GM19025 (cell line): ENCODE measurements around the gene TEX29.

Source experiments
- ATAC-seq: cut with Tn5 transposase; IDR thresholded peaks from one replicate; pipeline ENCODE4 v1.9.1; 2021; ENCODE audit warnings: mild to moderate bottlenecking, low read depth, moderate library complexity; ENCODE audit not compliant: unreplicated experiment

TEX29 gene

DNA sequence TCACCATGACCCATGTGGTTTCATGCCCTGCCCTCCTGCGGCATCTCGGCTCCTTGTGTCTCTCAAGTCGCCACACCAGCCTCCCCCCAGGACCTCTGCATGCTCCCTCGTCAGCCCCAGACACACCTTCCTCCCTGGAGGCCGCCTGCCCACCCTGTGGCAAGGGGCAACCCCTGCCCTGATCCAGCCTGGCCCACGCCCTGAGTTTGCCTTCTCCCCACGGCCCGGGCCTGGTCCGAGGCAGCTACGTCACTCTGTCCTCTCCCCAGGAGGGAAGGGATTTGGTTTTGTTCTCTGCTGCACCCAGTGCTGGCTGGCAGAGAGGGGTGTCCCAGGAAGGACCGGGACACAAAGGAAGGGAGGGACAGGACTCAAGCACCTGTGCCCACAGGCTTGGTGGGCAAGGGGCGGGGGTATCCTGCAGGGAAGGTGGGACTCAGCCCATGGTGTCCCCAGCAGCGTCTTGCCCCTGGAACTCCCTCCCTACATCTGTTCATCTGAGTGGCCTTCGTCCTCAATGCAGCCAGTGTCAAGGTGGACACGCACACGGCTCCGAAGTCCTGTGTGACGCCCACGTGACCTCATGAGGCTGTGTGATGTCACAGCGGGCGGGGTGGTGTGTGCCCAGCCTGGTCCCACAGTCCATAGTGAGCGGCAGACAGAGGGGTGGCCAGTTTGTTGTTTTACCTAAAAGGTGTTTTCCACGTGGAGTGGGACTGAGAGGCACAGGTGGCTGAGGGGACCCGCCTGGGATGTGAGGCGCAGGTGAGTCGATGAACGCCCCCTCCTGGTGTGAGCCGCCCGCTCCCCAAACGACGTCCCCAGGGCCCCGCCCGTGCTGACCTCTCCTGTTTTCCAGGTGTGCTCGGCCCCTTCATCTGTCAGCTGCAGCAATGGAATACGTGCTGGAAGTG lies at the start of gene TEX29:
Gene TEX29 (plus strand): TSS at position 645 of the 914 bp plus-strand sequence. CDS start 249 bp downstream, at position 894.
- no peak for ATAC-seq

DNA sequence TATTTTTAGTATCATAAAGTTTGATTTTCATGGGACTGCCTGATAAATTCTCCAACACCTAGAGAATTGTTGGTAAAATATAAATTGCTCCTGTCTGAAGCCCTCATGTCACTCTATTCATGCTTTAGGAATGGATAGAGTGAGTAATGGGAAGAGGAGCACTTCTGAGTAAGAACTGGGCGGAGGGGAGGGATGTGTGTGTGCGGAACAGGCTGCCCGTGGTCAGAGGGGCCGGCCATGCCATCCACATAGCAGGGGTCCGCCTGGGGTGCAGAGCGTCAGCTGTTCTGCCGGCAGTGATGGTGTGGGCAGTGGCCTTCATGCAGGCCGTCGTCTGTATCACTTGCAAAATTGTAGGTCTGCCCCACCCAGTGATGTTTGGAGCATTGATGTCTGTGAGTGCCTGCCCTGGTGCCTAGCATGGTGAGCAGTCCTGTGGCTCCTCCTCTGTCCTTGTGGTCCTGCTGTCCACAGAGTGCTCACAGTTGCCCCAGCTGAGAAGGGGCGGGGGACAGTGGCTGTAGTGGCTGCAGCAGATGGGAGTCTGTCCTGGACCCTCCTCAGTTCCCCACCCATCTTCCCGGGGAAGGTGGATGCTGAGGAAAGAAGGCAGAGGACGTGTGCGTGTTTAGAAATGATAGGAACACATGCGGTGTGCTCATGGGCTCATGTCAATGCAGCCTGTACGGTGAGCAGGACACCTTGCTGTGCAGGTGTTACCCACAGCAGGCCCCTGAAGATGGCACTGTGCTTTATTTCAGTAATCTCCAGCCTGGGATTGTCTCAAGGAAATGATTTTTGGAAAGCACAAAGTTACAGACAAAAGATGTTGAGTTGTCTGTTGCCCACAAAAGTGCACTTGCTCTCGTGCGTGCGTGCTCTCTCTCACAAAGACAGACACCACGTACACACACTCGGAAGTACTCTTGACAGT lies 49.4 kb upstream of the TEX29 start:
- no peak for ATAC-seq

DNA sequence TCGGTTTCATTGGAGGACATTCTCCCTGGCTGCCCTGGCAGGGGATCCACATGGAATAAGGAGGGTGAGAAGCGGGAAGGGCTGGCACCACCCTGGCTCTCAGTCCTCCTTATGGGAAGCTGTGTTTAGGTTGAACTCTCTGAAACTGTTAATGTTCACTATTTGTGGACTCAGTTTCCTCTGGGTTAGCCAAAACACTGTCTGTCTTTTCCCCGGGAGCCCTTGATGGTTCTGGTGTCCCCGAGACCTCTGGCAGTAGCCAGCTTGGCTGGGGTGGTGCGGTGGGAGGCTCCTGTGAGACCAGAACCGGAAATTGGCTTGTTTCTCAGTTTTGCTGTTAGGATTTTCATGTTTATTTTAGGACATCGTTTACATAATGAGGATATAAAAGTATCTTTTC lies 48.3 kb upstream of the TEX29 start:
- ATAC-seq: no peak

DNA sequence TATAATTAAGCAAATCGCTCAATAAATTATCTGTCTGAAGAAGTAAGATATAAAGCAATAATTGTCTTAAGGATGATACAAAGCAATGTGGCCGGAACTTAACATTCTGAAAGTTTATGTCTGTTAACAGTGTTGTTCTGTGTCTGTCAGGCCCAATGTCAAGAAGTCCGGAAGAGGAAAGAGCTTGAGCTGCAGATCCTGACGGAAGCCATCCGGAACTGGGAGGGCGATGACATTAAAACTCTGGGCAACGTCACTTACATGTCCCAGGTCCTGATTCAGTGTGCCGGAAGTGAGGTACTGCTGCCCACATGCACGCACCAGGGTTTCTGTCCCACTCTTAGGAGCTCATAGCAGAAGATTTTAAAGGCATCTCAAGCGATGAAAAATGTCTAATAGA lies 45.1 kb upstream of the TEX29 start:
- no peak for ATAC-seq

DNA sequence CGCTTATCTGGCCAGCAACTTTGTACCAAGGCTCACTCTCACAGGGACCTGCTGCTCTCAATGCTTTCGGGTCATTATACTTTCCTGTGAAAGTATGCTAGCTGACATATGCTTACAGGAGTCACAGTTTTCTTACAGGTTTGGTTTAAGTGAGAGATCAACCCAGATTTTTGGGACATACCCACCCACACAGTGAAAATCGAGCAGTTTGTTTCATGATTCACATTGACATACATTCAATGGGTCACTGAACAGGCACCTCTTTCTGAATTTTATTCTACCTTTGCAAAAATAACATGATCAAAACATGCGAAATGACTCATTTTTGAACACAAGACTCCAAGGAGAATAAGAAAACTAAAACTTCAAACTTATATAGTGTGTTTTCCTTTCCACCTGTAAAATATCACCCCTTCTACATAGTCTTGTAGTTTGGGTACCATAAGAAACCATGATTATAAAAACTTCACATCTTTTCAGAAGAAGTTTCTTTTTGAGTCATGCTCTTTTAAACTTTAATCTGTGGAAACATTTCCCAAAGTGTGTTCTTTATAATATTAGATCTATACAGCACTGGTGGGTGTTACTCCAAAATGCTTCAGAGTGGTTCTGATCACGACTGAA lies 44.3 kb upstream of the TEX29 start:
- ATAC-seq: no peak

DNA sequence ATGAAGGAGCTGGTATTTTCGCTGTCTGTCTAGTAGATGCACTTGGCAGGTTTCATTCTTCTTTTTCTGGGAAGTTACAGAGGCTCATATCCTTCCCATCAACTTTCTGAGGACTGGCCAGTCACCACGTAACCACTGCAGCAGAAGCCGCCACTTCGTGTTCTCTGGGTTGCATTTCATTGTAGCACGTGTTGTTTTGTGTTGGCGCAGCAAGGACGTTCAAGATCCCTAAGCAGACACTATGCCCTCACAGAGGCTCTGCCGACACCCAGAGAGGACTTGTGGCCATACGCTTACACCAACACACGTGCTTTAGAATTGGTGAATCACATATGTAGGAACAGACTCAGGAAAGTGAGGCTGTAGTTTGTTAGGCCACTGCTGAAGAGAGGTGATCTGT lies 42.2 kb upstream of the TEX29 start:
- no peak for ATAC-seq

DNA sequence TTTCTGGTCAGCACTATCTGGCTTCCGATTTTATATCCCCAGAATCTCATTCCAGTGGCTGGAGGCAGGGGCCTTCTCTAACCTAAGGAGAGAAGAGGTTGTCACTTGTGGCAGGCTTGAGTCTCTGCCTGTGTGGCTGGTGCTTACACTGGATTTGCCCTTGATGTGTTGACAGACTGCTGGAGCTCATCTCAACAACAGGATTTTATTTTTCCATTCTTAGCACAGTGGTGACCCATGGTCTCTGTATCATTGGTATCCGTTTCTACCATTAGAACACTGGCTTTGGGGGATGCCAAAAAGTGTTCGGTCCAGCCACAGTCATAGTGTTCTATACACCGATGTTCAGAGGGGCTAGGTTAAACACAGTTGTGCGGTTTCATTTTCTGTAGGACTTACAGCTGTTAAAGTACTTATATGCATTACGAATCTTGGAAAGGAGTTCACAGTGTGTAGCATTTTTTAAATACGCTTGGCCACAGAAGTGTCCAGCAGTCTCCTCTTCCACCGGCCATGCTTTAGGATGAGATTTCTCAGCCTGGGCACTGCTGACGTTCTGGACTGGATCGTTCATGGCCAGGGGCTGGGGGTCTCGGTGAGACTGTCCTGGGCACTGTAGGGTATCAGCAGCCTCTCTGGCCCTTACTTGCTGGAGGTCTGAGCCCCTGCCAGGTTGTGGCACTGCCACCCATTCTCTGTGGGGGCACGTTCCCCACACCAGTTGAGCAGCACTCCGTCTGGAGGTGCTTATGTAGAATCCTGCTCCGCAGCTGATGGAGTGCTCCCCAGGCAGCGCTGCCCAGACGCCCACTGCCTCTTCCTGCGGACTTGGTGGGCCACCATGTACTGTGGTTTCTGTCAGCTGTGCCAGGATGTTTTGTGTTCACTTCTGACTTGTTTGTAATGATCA lies 41.4 kb upstream of the TEX29 start:
- no peak for ATAC-seq

DNA sequence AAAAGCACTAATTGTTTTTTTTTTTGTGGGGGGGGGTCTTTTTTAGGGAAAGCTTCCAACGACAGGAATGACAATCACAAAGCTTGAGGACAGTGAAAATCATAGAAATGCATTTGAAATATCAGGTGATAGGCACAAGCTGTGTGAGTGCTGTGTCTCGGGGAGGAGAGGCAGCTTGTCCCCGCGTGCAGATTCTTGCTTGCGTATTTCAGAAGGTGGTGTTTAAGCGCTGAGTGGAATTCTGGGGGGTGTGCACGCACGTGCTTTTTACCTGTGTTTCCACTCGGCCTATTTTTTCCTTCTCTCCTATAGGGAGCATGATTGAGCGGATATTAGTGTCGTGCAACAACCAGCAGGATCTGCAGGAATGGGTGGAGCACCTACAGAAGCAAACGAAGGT lies 40.2 kb upstream of the TEX29 start:
- no peak for ATAC-seq

DNA sequence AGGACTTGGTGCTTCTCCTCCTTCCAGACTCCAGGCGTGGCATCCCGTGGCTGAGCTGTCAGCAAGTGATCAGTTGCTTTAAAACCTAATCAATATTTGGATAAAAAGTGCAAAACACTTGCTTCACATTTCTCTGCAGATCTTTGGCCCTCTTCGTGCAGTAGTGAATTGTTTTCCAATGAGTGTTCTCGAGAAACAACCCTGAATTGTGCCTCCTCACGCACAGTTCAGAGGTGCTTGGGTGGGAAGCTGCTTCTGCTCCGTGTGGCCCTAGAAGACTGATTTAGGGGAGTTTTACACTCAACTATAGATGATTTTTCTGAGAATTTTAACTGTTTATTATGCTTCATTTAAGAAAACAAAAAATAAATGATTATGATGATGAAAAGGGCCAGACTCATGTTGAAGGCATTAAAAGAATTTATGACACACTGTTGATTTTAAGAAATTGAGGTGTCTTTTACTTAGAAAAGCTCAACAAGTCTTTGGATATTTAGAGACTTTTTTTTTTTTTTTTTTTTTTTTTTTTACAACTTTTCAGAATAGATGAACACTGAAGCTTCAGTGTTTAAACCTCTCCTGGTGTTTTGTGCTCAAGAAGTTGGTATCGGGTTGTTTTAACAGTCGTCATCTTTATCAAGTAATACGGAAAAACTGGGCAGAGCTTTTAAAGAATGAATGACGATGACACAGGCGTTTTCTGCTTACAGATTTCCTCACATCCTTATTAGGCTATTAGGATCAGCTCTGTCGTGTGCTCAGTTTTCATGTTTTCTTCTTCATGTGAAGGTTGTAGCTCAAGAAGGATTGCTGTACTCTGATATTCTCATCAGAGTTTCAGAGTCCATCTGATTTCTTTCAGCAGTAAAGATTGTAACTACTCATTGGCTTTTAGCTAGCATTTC lies 39.5 kb upstream of the TEX29 start:
- ATAC-seq: no peak

DNA sequence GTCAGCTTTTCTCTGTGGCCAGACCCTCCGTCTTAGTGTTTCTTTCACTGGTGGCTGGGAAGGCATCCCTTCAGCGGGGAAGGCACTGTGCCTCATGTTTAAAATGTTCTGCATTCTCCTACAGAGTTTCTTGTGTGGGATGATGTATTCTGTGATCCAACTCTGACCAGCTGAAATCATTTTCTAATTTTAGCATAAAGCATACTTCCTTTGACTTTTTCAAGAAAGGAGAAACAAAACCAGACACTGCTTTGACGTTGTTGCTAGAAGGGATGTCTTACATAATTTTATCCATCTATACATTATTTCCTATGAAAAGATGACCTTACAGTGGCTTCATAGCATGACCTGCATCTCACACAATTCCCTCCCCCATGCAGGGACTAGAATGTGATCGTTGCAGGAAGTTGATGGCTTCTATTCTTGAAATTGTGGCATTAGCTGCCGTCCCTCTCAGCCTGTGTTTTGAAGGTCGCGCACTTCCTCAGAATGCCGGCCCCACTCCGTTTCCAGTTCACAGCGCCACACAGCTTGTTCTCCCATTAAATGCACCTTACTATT lies 38.6 kb upstream of the TEX29 start:
- no peak for ATAC-seq

DNA sequence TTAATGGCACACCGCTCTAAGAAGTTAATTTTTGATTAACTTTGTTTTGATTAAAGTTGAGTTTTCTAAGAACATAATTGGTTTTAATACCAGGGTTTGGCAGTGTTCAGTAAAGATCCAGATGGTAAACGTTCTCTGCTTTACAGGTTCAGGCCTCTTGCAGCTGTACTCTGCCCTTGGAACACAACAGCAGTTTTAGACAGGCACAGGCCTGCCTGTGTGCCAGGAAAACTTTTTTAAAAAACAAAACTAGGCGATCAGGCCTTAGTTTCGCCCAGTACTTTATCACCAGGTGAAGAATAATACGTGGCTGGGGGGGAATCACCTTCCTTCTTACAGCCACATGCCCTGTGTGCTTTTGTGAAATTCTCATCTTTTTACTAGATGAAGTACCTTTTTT lies 38.0 kb upstream of the TEX29 start:
- no peak for ATAC-seq

DNA sequence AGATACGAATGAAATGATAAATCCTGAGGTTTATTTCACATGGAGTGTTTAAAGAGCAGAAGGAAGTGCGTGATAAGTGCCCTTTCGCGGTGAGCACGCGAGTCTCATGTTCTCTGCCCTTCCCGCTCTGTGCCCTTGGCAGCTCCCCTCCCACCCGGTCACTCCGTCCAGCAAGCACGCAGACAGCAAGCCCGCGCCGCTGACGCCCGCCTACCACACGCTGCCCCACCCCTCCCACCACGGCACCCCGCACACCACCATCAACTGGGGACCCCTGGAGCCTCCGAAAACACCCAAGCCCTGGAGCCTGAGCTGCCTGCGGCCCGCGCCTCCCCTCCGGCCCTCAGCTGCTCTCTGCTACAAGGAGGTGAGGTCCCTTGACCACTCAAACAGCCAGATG lies 37.4 kb upstream of the TEX29 start:
- no peak for ATAC-seq

DNA sequence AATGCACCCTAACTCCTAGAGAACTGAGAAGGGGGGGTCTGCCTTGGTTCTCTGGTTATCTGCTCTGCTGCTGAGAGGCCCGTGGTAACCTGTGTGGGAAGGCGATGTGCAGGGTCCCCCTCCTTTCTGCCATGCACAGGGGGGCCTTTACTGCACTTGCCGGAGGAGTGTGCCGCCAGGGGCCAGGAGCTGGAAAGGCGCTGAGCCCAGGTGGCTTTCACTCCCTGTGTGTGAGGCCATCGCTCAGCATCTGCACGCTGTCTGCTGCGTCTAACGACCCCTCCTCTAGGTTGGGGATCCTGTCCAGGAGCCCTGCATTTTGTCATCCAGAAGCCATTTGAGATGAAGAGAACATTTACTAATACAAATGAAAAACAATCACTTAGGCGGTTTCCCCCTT lies 37.0 kb upstream of the TEX29 start:
- ATAC-seq: no peak

DNA sequence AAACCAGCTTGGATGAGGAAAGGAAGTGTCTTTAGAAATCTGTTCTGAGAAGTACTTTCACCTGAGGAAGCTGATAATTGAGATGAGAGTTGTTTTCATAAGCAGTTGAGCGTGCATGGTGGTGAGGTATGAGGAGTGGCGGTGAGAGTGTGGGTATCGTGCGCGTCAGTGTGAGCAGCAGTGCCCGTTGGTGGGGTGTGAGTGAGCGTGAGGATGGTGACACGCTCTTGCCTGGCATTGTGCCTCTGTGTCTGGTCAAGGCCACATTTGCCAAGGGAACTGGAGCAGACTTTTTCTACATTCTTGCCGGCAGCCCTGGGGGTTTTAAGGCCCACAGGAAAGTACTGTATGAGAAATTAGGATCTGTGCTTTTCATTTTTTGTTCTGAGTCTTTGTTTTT lies 36.5 kb upstream of the TEX29 start:
- no peak for ATAC-seq

DNA sequence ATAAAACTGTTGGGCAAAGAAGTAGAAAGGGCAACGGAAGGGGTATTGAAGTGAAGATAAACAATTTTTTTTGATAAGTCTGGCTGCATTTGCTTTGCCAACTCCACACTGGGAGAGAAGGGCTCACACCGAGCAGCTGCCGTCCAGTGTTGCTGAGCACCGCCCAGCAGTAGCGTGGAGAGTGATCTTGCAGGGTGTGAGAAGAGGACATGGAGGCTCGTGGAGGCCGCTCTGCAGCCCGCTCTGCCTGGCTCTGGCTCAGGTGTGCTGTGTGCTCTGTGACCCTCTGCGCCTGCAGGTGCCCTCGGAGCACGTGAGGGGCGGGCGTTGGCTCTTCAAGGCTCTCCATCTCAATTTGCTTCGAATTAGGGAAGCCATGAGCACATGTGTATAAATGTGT lies 35.9 kb upstream of the TEX29 start:
- no peak for ATAC-seq

DNA sequence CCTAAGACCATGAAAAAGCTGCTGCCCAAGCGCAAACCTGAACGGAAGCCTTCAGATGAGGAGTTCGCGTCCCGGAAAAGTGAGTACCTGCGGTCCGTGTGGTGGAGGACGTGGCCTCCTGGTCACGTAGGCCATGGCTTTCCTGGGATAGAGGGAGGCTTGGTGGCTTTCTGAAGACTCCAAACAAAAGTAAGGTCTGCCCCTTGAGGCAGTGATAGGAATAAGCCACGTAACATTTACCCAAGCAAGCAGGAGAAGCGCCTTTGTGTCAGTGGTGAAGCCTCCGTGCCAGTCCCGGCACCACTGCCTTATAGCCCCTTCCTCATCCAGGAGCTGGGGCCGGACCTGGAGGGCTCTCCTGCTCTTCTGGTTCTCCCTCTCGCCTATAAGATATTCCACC lies 34.3 kb upstream of the TEX29 start:
- no peak for ATAC-seq

DNA sequence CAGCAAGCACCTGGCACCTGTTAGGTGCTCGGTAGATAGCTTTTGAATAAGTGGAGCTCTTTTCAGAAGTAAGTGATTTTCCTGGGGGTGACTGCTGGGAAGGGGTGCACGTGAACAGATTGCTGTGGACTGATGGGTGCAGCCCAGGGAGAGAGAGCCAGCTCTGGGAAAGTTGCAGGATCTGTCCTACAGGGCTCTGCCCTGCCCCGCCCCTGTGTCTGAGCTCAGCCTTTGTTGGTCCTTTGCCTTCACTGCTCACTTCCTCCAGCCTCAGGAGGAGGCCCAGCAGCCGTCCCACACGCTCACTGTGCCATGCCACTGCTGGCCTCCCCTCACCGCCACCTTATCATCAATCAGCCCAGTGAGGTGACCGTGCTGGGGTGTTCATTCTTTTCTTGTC lies 33.7 kb upstream of the TEX29 start:
- ATAC-seq: no peak

DNA sequence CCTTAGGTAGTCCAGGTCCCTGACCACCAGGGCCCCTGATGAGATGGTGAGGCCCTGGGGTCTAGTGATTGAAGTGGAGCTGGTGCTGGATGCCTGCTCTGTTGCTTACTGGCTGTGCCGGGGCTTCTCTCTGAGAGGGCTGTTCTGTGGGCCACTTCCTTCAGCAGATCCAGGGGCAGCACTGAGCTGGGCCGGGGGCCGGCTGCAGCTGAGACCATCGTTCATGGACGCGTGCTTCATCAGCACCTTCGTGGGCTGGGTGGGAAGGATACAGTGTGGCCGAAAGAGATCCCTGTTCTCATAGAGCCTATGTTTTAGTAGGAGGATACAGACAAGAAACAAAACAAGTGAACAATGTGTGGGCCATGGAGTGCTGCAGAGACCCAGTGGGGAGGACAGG lies 33.2 kb upstream of the TEX29 start:
- no peak for ATAC-seq

DNA sequence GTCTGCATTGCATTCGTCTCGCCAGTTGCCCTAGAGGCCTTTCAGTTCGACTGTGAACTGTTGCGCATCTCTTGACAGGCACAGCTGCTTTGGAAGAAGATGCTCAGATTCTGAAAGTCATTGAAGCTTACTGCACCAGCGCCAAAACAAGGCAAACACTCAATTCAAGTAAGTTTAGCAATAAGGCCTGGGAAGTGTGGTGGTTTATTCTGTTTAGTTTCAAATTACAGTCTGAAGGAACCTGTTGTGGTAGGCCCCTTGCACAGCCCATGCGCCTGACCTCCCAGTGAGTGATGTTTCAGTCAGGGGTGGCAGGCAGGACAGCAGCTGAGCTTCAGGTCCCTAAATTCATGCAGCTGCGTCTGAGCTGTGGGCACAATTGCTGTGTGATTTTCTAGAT lies 32.2 kb upstream of the TEX29 start:
- ATAC-seq: no peak
